HepG2 (cell line): ENCODE measurements around the gene POGK. TPM values are rescaled to one million over a fixed set of nuclear protein-coding genes. Genes with fewer than 3 reads are reported as not detected.
A peak's percentile ranks its signal among the peaks of the same experiment; 100 is the strongest.

Experiments
- CEBPG ChIP-seq: IDR thresholded peaks from 2 replicates; pipeline ENCODE4 v1.6.1; 2016
- EED ChIP-seq: sonication (generic); formaldehyde crosslinking; IDR thresholded peaks from 2 replicates; pipeline ENCODE4 v1.5.0; 2020; ENCODE audit warnings: mild to moderate bottlenecking, missing genetic modification reagents
- ELF4 ChIP-seq: sonication (generic); formaldehyde crosslinking; IDR thresholded peaks from 2 replicates; pipeline ENCODE4 v1.5.0; 2020; ENCODE audit warnings: missing genetic modification reagents, mild to moderate bottlenecking, moderate library complexity, borderline replicate concordance
- KDM2A ChIP-seq: sonication (generic); formaldehyde crosslinking; IDR thresholded peaks from 2 replicates; pipeline ENCODE4 v1.4.0; 2020; ENCODE audit warnings: low read depth, missing genetic modification reagents, borderline replicate concordance
- MAFK ChIP-seq, 2 experiments: IDR thresholded peaks in 1 of 2; conservative IDR thresholded peaks in 1 of 2; 2 replicates each; pipeline ENCODE4 v1.6.1; 2011; ENCODE audit warnings: improper control_type of control experiment in 2 of 2, low read length in 2 of 2
- PTBP1 ChIP-seq: fragments of 200-400 bp; formaldehyde crosslinking; IDR thresholded peaks from 2 replicates; pipeline ENCODE4 v1.6.1; 2018; ENCODE audit warnings: low read length, low read depth; ENCODE audit not compliant: poor library complexity, severe bottlenecking
- RBFOX2 ChIP-seq: fragments of 200-400 bp; formaldehyde crosslinking; IDR thresholded peaks from 2 replicates; pipeline ENCODE4 v1.6.1; 2017; ENCODE audit warnings: low read depth, mild to moderate bottlenecking, low read length
- SUZ12 ChIP-seq: fragments of 150-350 bp; IDR thresholded peaks from 2 replicates; pipeline ENCODE4 v1.6.1; 2014; ENCODE audit warnings: low read depth, low read length
- ZFX ChIP-seq: sonication (generic); formaldehyde crosslinking; IDR thresholded peaks from 2 replicates; pipeline ENCODE4 v1.4.0; 2020; ENCODE audit warnings: mild to moderate bottlenecking, low read depth, missing genetic modification reagents, moderate library complexity
- ZNF180 ChIP-seq: sonication (generic); formaldehyde crosslinking; IDR thresholded peaks from 2 replicates; pipeline ENCODE4 v1.4.0; 2020; ENCODE audit warnings: low read depth, missing genetic modification reagents, borderline replicate concordance
- ZNF263 ChIP-seq: sonication (generic); formaldehyde crosslinking; IDR thresholded peaks from 2 replicates; pipeline ENCODE4 v1.4.0; 2020; ENCODE audit warnings: missing genetic modification reagents
- ZNF652 ChIP-seq: IDR thresholded peaks from 2 replicates; pipeline ENCODE4 v1.6.1; 2016; ENCODE audit warnings: low read depth, borderline replicate concordance
- ZNF788 ChIP-seq: sonication (generic); formaldehyde crosslinking; IDR thresholded peaks from 2 replicates; pipeline ENCODE4 v1.5.0; 2020; ENCODE audit warnings: mild to moderate bottlenecking, missing genetic modification reagents, borderline replicate concordance
- polyA plus RNA-seq, 8 experiments: library from polyadenylated mRNA; depleted of rRNA in 3 of 8; stranded (reverse) in 7 of 8; unstranded in 1 of 8; fragments of >200 nt; fragmentation: Illumina TruSeq in 4 of 8; extraction: Trizol in 4 of 8; gene quantifications; 2 replicates each; pipeline versions ENCODE4 v1.2.1 to v1.2.3, GENCODE V29; 2011 to 2016; ENCODE audit warnings: low read depth in 4 of 8, missing spikeins in 1 of 8, mixed read lengths in 1 of 8; ENCODE audit not compliant: insufficient read depth in 1 of 8
- total RNA-seq, 5 experiments: library from RNA; depleted of rRNA; stranded (reverse); fragments of >200 nt; fragmentation: Illumina TruSeq; extraction: Trizol; gene quantifications; 2 replicates each; pipeline ENCODE4 v1.2.3, GENCODE V29; 2016; ENCODE audit warnings: low read depth in 1 of 5
- TF ChIP-seq, protein P1 (sequence below): sonication (generic); formaldehyde crosslinking; IDR thresholded peaks from 2 replicates; pipeline ENCODE4 v1.4.0; 2020; ENCODE audit warnings: missing genetic modification reagents, mild to moderate bottlenecking, borderline replicate concordance
- TF ChIP-seq, protein P2 (sequence below): sonication (generic); formaldehyde crosslinking; IDR thresholded peaks from 2 replicates; pipeline ENCODE4 v1.5.0; 2020; ENCODE audit warnings: missing genetic modification reagents, mild to moderate bottlenecking, borderline replicate concordance
- TF ChIP-seq, protein P3 (sequence below): sonication (generic); formaldehyde crosslinking; IDR thresholded peaks from 2 replicates; pipeline ENCODE4 v1.4.0; 2020; ENCODE audit warnings: missing genetic modification reagents
- TF ChIP-seq, protein P4 (sequence below): sonication (generic); formaldehyde crosslinking; conservative IDR thresholded peaks from 2 replicates; pipeline ENCODE4 v1.8.0; 2022; ENCODE audit warnings: missing genetic modification reagents
- TF ChIP-seq, protein P5 (sequence below): sonication (generic); formaldehyde crosslinking; IDR thresholded peaks from 2 replicates; pipeline ENCODE4 v1.4.0; 2020; ENCODE audit warnings: low read depth, mild to moderate bottlenecking, missing genetic modification reagents

POGK gene
- total and polyA plus RNA-seq, 2 of the 13 experiments (the other 11 are each of a cell fraction or from before 2014, with no cell fraction given): 4.8 to 16.2 TPM

DNA sequence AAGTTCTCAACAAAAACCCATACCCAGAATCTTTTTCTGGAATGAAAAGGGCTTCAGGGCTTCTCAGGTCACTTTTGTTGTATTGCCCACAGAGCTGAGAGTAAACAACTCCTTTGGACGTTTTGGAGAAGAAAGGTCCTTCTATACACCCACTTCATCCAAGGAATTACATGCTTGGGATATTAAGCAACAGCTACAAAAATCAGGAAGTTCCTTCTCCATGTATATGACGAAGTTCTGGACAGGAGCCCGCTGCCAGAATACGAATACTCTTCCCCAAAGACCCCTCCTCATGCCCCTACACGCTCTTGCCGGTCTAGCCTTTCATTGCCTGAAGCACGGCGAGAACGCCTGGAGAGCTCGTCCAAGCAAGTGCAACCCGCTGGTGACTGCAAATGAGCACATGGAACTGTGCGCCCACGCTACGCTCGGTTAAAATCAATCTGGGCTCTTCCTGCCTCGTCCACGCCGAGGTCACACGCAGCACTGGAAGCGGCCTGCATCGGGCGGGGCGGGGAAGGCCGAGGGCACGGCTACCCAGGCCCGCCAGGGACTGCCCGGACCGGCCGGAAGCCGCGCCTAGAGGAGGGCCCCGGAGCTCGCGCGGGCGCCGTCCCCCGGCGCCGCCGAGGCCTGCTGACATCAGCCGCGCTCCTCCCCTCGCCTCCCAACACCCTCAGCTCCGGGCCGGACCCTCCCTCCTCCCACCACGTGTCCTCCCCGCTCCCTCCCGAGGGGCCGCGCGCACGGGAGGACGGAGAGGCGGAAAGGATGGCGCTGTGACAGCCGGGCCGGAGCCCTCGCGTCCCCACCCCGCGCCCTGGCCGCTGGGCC, at the start of gene POGK (continued):
- TF ChIP-seq, protein P1, sequence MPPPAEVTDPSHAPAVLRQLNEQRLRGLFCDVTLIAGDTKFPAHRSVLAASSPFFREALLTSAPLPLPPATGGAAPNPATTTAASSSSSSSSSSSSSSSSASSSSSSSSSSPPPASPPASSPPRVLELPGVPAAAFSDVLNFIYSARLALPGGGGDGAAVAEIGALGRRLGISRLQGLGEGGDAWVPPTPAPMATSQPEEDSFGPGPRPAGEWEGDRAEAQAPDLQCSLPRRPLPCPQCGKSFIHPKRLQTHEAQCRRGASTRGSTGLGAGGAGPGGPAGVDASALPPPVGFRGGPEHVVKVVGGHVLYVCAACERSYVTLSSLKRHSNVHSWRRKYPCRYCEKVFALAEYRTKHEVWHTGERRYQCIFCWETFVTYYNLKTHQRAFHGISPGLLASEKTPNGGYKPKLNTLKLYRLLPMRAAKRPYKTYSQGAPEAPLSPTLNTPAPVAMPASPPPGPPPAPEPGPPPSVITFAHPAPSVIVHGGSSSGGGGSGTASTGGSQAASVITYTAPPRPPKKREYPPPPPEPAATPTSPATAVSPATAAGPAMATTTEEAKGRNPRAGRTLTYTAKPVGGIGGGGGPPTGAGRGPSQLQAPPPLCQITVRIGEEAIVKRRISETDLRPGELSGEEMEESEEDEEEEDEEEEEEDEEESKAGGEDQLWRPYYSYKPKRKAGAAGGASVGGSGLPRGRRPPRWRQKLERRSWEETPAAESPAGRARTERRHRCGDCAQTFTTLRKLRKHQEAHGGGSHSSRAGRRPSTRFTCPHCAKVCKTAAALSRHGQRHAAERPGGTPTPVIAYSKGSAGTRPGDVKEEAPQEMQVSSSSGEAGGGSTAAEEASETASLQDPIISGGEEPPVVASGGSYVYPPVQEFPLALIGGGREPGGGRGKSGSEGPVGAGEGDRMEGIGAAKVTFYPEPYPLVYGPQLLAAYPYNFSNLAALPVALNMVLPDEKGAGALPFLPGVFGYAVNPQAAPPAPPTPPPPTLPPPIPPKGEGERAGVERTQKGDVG: no peak
- TF ChIP-seq PTBP1 (no peak), MAFK (conservative IDR thresholded peaks at IDR 0.05 in 1 of 2, IDR thresholded peaks at IDR 0.05 in 1 of 2; ENCODE audit: low read length in 2 of 2) (no peak), ZFX (CRISPR knock-in tag) (peak; percentile 97), ELF4 (no peak), KDM2A (CRISPR knock-in tag) (peak; percentile 85), RBFOX2 (peak; percentile 92), SUZ12 (no peak), EED (CRISPR knock-in tag) (peak; percentile 51; the same call in 1 of the 2 replicates), ZNF652 (no peak), ZNF180 (CRISPR knock-in tag) (no peak), CEBPG (CRISPR knock-in tag) (0 out of 2 replicates have a peak, but pooled peaks have one; percentile 12), ZNF263 (CRISPR knock-in tag) (peak; percentile 99), ZNF788 (CRISPR knock-in tag) (no peak; the same call in 1 of the 2 replicates)
- TF ChIP-seq, protein P2, sequence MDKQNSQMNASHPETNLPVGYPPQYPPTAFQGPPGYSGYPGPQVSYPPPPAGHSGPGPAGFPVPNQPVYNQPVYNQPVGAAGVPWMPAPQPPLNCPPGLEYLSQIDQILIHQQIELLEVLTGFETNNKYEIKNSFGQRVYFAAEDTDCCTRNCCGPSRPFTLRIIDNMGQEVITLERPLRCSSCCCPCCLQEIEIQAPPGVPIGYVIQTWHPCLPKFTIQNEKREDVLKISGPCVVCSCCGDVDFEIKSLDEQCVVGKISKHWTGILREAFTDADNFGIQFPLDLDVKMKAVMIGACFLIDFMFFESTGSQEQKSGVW (CRISPR knock-in tag): no peak
- TF ChIP-seq, protein P3, sequence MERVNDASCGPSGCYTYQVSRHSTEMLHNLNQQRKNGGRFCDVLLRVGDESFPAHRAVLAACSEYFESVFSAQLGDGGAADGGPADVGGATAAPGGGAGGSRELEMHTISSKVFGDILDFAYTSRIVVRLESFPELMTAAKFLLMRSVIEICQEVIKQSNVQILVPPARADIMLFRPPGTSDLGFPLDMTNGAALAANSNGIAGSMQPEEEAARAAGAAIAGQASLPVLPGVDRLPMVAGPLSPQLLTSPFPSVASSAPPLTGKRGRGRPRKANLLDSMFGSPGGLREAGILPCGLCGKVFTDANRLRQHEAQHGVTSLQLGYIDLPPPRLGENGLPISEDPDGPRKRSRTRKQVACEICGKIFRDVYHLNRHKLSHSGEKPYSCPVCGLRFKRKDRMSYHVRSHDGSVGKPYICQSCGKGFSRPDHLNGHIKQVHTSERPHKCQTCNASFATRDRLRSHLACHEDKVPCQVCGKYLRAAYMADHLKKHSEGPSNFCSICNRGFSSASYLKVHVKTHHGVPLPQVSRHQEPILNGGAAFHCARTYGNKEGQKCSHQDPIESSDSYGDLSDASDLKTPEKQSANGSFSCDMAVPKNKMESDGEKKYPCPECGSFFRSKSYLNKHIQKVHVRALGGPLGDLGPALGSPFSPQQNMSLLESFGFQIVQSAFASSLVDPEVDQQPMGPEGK (CRISPR knock-in tag): peak; percentile 81
- TF ChIP-seq, protein P4, sequence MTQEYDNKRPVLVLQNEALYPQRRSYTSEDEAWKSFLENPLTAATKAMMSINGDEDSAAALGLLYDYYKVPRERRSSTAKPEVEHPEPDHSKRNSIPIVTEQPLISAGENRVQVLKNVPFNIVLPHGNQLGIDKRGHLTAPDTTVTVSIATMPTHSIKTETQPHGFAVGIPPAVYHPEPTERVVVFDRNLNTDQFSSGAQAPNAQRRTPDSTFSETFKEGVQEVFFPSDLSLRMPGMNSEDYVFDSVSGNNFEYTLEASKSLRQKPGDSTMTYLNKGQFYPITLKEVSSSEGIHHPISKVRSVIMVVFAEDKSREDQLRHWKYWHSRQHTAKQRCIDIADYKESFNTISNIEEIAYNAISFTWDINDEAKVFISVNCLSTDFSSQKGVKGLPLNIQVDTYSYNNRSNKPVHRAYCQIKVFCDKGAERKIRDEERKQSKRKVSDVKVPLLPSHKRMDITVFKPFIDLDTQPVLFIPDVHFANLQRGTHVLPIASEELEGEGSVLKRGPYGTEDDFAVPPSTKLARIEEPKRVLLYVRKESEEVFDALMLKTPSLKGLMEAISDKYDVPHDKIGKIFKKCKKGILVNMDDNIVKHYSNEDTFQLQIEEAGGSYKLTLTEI (CRISPR knock-in tag): no peak
- TF ChIP-seq, protein P5, sequence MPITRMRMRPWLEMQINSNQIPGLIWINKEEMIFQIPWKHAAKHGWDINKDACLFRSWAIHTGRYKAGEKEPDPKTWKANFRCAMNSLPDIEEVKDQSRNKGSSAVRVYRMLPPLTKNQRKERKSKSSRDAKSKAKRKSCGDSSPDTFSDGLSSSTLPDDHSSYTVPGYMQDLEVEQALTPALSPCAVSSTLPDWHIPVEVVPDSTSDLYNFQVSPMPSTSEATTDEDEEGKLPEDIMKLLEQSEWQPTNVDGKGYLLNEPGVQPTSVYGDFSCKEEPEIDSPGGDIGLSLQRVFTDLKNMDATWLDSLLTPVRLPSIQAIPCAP (CRISPR knock-in tag): no peak
